Heart right ventricle (tissue), 16 donors: Measurements from ENCODE around the gene OTOS. TPM values are rescaled to one million over a fixed set of nuclear protein-coding genes. Genes with fewer than 3 reads are reported as not detected.

Experiments used
- ATAC-seq, 8 donors: fragments of 200-7000 bp; cut with Tn5 transposase; one replicate each; pipeline ENCODE4 v1.9.1; 2020; ENCODE audit warnings: mild to moderate bottlenecking in 8 of 8, moderate library complexity in 8 of 8, moderate number of reproducible peaks in 1 of 8
- DNase-seq, 2 donors: peaks; one replicate each; pipeline ENCODE4 v3.0.0-alpha.2; 2020
- H3K27ac ChIP-seq, 10 donors: fragments of 200-600 bp; sonication (generic) in 2 of 10; one replicate each; pipeline versions ENCODE4 v1.5.0 to v1.8.0; 2020 to 2022; ENCODE audit warnings: mild to moderate bottlenecking in 3 of 10
- H3K27me3 ChIP-seq, 7 donors: fragments of 200-600 bp; one replicate each; pipeline ENCODE4 v1.8.0; 2021 to 2022; ENCODE audit warnings: mild to moderate bottlenecking in 2 of 7
- H3K36me3 ChIP-seq, 9 donors: fragments of 200-600 bp; sonication (generic) in 1 of 9; one replicate each; pipeline versions ENCODE4 v1.5.0 to v1.8.0; 2020 to 2022; ENCODE audit warnings: mild to moderate bottlenecking in 2 of 9
- H3K4me1 ChIP-seq, 9 donors: fragments of 200-600 bp; sonication (generic) in 1 of 9; one replicate each; pipeline versions ENCODE4 v1.5.0 to v1.8.0; 2020 to 2022; ENCODE audit warnings: mild to moderate bottlenecking in 4 of 9
- H3K4me3 ChIP-seq, 10 donors: fragments of 200-600 bp; sonication (generic) in 2 of 10; one replicate each; pipeline versions ENCODE4 v1.5.0 to v1.8.0; 2020 to 2022; ENCODE audit warnings: mild to moderate bottlenecking in 7 of 10, moderate library complexity in 2 of 10
- H3K9me3 ChIP-seq, 11 donors: fragments of 200-600 bp in 10 of 11; sonication (generic) in 2 of 11; one replicate each; pipeline versions ENCODE4 v1.5.0 to v1.8.0; 2013 to 2022; ENCODE audit warnings: mild to moderate bottlenecking in 2 of 11, control low read depth in 1 of 11, moderate library complexity in 1 of 11
- WGBS, 2 donors: extraction: QIAGEN DNeasy Blood & Tissue Kit; methylation state at CpG; one replicate each; pipeline ENCODE4 v1.1.7; 2013; ENCODE audit warnings: inconsistent platforms in 1 of 2; 5-methylcytosine and 5-hydroxymethylcytosine counted together
- intact Hi-C, 10 donors: fragments of 100-400 bp; cut with DNase I; formaldehyde crosslinking; loops; one replicate each; pipeline versions ENCODE4 v1.11.1 to v1.14.2; 2022
- polyA plus RNA-seq, 2 donors: library from polyadenylated mRNA; stranded (reverse); fragments of 200-250 nt; gene quantifications; one replicate each; pipeline ENCODE4 v1.2.3, GENCODE V29; 2013
- total RNA-seq, 10 donors: library from RNA; stranded (reverse); fragmentation: NEBNext Ultra II Directional in 3 of 10; extraction: Animal tissue kit (Norgen Biotek cat#: 25700) in 3 of 10; gene quantifications; one replicate each; pipeline versions ENCODE4 v1.2.1 to v1.2.4, GENCODE V29; 2021 to 2023
- TF ChIP-seq, protein P1 (sequence below), 9 donors: fragments of 200-600 bp; sonication (generic) in 2 of 9; IDR thresholded peaks; one replicate each; pipeline versions ENCODE4 v1.5.0 to v1.8.0; 2021 to 2022; ENCODE audit warnings: antibody characterized with exemption in 9 of 9, mild to moderate bottlenecking in 5 of 9, moderate library complexity in 1 of 9
- donor health status: Arrhythmogenic right ventricular cardiomyopathy.
- donor health status: ischemic (EF 13 %, LVEDD 7.1; RV severe dilation, severe dysfunction).
- donor health status: healthy with polysubstance abuse.
- donor health status: DM: no; HTN: yes; CAD: no.
- donor health status: DM: no; HTN: no; CAD: no.
- donor health status: ischemic (EF 25% LVEDD 6.9; RV normal size, moderate dysfunction).
- donor health status: ischemic (EF 25% LVEDD 5.7; RV mildly dilated, moderate dysfunction).
- donor health status: healthy.
- donor health status: DM: yes; HTN: yes; CAD: no.
- donor health status: Ischemic cardiomyopathy.
- donor health status: ischemic (EF 35%, LVEDD 5.7; RV mildly dilated, moderate dysfunction).
- donor health status: nonischemic (EF 11% LVEDD 7.7; RV severe dilation, severe dysfunction).
- donor health status: DM: yes; HTN: yes; CAD: no.
- donor health status: PGD.
- donor health status: ischemic (EF 29% LVEDD 5.4; RV normal size, mild dysfunction).
- donor health status: nonischemic (EF 23%, LVEDD 6.1; RV moderate dilation, normal function).

The OTOS gene
- total and polyA plus RNA-seq, 12 donors = not detected

DNA sequence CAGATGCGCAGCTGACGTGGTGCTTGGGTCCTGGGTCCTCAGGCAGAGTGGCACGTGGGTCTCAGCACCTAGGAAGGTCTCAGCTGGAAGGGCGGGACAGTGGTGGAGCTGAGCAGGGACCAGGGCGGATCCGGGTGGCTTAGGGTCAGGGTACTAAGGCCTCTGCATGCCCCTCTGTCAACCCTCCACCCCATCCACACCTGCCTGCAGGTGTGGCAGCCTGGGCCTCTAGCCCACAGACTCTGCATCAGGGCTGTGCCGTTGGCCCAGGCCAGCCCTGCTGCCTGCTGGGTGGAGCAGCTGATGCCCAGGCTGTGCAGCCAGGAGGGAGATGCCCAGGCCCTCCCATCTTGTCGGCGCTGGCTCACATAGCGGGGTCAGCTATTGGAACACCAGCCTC lies 24.6 kb upstream of the OTOS start:
- H3K4me3 ChIP-seq = no peak overlapping the region
- WGBS, 2 donors = 92 to 94% methylated on average over 10 of the region's 10 CpGs
- peaks cover 0 to 45% (median 9%) of the 10 kb centered on the region in 7 donors for H3K27me3 ChIP-seq
- intact Hi-C loops = no loop called here
- H3K4me1 ChIP-seq = no peaks in the 10 kb centered on the region
- no peak overlapping the region for H3K27ac ChIP-seq
- DNase-seq (no peak), ATAC-seq (no peak)
- H3K9me3 ChIP-seq = no peaks in the 10 kb centered on the region
- H3K36me3 ChIP-seq = no peaks in the 10 kb centered on the region
- TF ChIP-seq, protein P1, sequence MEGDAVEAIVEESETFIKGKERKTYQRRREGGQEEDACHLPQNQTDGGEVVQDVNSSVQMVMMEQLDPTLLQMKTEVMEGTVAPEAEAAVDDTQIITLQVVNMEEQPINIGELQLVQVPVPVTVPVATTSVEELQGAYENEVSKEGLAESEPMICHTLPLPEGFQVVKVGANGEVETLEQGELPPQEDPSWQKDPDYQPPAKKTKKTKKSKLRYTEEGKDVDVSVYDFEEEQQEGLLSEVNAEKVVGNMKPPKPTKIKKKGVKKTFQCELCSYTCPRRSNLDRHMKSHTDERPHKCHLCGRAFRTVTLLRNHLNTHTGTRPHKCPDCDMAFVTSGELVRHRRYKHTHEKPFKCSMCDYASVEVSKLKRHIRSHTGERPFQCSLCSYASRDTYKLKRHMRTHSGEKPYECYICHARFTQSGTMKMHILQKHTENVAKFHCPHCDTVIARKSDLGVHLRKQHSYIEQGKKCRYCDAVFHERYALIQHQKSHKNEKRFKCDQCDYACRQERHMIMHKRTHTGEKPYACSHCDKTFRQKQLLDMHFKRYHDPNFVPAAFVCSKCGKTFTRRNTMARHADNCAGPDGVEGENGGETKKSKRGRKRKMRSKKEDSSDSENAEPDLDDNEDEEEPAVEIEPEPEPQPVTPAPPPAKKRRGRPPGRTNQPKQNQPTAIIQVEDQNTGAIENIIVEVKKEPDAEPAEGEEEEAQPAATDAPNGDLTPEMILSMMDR (IDR thresholded peaks at IDR 0.05) = no peak

DNA sequence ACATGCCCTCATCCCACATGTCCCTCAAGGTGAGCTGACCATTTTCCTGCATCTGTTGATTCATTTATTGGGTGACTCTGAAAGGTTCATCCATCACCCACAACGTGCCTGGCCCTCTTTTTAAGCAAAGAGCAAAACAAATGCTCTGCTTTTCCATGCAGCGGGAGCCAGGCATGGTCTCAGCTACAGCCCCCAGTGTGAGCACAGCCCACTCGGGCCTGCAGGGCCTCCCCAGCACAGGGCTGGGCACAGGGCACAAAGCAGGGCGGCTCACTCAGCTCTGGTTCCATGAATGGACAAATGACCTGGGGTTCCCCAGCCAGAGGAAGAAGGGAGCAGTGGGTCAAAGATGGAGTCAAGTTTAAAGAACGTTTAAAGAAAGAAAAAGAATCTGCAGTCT lies 24.1 kb upstream of the OTOS start:
- peaks cover 0 to 44% (median 9%) of the 10 kb centered on the region in 7 donors for H3K27me3 ChIP-seq
- no peaks in the 10 kb centered on the region for H3K9me3 ChIP-seq
- no peak for DNase-seq
- no peak overlapping the region for H3K4me3 ChIP-seq
- no peak overlapping the region for H3K27ac ChIP-seq
- 77 to 83% methylated on average over 5 of the region's 5 CpGs for WGBS, 2 donors
- no peak for ATAC-seq
- H3K4me1 ChIP-seq = no peaks in the 10 kb centered on the region
- TF ChIP-seq, protein P1 (IDR thresholded peaks at IDR 0.05) = no peak
- H3K36me3 ChIP-seq = no peaks in the 10 kb centered on the region
- intact Hi-C loops = no loop called here

DNA sequence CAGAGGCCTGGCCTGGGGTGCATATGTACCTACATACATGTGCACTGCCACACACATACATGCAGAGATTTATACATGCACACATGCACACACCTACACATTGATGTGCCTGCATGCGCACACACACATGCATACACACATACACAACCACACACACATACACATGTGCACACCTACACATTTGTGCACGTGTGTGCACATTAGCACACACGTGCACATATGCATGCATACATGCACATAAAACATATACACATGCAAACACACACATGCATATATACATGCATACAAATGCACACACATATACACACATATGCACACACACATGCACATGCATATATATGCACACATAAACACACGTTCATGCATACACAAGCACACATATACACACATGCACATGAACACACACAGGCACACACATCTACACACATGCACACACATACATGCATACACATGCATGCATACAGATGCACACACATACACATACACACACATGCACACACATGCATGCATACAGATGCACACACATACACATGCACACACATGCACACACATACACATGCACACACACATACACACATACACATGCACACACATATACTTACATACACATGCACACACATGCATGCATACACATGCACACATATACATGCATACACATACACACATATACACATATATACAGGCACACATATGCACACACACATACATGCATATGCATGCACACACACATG lies 23.6 kb upstream of the OTOS start:
- Histone ChIP-seq H3K27ac (no peak overlapping the region), H3K4me3 (no peak overlapping the region), H3K9me3 (no peaks in the 10 kb centered on the region), H3K27me3 (peaks cover 0 to 44% (median 9%) of the 10 kb centered on the region in 7 donors), H3K36me3 (no peaks in the 10 kb centered on the region), H3K4me1 (no peaks in the 10 kb centered on the region)
- ATAC-seq = no peak
- TF ChIP-seq, protein P1 (IDR thresholded peaks at IDR 0.05) = no peak
- DNase-seq = no peak
- WGBS, 2 donors = 83 to 84% methylated on average over 4 of the region's 4 CpGs
- intact Hi-C loops = no loop called here

DNA sequence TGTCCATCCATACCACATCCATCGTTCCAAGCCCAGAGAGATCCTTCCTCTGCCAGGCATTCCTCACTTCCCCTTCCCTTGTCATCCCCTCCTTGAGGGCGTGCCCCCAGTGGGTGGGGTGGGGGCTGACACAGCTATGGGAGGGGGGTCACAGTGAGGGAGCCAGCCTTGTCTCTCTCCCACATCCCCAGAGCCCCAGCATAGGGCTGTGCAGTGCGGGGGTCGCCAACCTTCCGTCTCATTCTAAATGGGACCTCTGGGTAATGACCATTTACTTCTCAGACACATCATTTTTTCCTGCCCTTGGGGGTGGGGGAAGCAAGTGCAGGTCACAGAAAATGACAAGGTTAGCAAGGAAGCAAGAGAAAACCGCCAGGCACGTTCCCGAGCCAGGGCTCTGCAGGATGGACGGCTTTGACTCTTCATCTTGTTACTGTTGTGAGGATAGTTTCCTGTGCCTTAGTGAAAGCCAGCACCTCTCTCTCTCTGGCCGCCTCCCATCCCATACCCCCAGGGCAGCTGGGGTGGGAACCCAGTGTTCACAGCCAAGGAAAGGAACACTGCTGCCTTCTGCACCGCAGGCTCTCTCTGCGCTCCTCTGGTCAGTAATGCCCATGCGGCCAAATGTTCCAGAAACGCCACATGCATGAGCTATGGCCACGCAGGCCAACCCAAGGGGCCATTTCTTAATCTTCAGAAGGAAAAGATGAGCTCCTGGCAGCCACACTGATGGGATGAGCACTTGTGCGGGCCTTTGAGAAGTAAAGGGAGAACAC lies 22.7 kb upstream of the OTOS start:
- H3K27me3 ChIP-seq = peaks cover 0 to 42% (median 9%) of the 10 kb centered on the region in 7 donors
- no peak overlapping the region for H3K4me3 ChIP-seq
- intact Hi-C loops = no loop called here
- no peaks in the 10 kb centered on the region for H3K4me1 ChIP-seq
- no peak for ATAC-seq
- TF ChIP-seq, protein P1 (IDR thresholded peaks at IDR 0.05) = no peak
- no peaks in the 10 kb centered on the region for H3K9me3 ChIP-seq
- no peak overlapping the region for H3K27ac ChIP-seq
- no peak for DNase-seq
- H3K36me3 ChIP-seq = no peaks in the 10 kb centered on the region
- 73 to 79% methylated on average over 16 of the region's 16 CpGs for WGBS, 2 donors
